Measurements from ENCODE around the gene PIGH. TPM values are rescaled to one million over a fixed set of nuclear protein-coding genes. Genes with fewer than 3 reads are reported as not detected.

The PIGH gene
- total RNA-seq, 1 experiment from 2014 or later: 9.4 TPM

- no peak overlapping the region for H3K14ac ChIP-seq (ENCODE audit: insufficient read depth, low read length)
- H3K4me3 Mint-ChIP-seq: peak overlapping the region in 1 of 2 experiments; percentile 8; a peak in 1 of 5 replicates
- H2BK120ac ChIP-seq (ENCODE audit: low read depth, low read length, poor library complexity, severe bottlenecking): no peak overlapping the region
- no peak overlapping the region for H4K8ac ChIP-seq (replicated peaks; ENCODE audit: insufficient read length, low read depth, low read length)
- no peak overlapping the region for H3K4me2 ChIP-seq (ENCODE audit: insufficient read depth, insufficient read length, low read length)
- H4K91ac ChIP-seq (ENCODE audit: insufficient read length, low read depth, low read length): no peak overlapping the region
- H2BK12ac ChIP-seq (ENCODE audit: insufficient read length, low read depth, low read length): no peak overlapping the region
- no peak overlapping the region for H3K27ac ChIP-seq (ENCODE audit: insufficient read length, low read depth, low read length)
- no peak overlapping the region for H3K56ac ChIP-seq (ENCODE audit: insufficient read length, low read depth, low read length)
- no peaks in the 10 kb centered on the region for H3K4me1 ChIP-seq (ENCODE audit: insufficient read depth, low read length)
- H3K9ac ChIP-seq (ENCODE audit: extremely low read depth, insufficient read length, low read length): no peak overlapping the region
- H3K9me3 ChIP-seq (ENCODE audit: control insufficient read depth, low read depth, low read length): no peaks in the 10 kb centered on the region
- H2AK5ac ChIP-seq (ENCODE audit: insufficient read length, low read length): no peak overlapping the region
- WGBS (ENCODE audit: extremely low coverage, insufficient read length, low lambda C conversion rate): no CpG with 5 or more reads among the region's 14 CpGs
- H3K18ac ChIP-seq (ENCODE audit: insufficient read length, low read depth, low read length): no peak overlapping the region
- no peak overlapping the region for H3T11ph ChIP-seq (ENCODE audit: low read length)
- H3K27me3 ChIP-seq (ENCODE audit: insufficient read depth, low read length): no peaks in the 10 kb centered on the region
- no peaks in the 10 kb centered on the region for H3K79me2 ChIP-seq (ENCODE audit: insufficient read depth, low read length)
- DNase-seq: peak; percentile 72
- H3K79me1 ChIP-seq (ENCODE audit: insufficient read depth, low read depth, low read length, poor library complexity, severe bottlenecking): no peaks in the 10 kb centered on the region
- H3K23me2 ChIP-seq (ENCODE audit: insufficient read length, low read depth, low read length, poor library complexity, severe bottlenecking): no peaks in the 10 kb centered on the region
- H2BK5ac ChIP-seq (ENCODE audit: insufficient read length, low read length): no peak overlapping the region
- H3K23ac ChIP-seq (ENCODE audit: insufficient read length, low read depth, low read length): no peak overlapping the region
- no peak overlapping the region for H2AFZ ChIP-seq (ENCODE audit: low read length)
- H2BK20ac ChIP-seq (ENCODE audit: low read depth, low read length, poor library complexity, severe bottlenecking): no peak overlapping the region
- H4K5ac ChIP-seq (ENCODE audit: insufficient read length, low read depth, low read length): no peak overlapping the region
- H4K20me1 ChIP-seq (ENCODE audit: control insufficient read depth, insufficient read depth, insufficient read length): no peaks in the 10 kb centered on the region
- no peaks in the 10 kb centered on the region for H3K9me3 Mint-ChIP-seq
- H3K4me1 Mint-ChIP-seq: peaks cover 14 to 18% of the 10 kb centered on the region in 2 experiments
- H3K27me3 Mint-ChIP-seq (ENCODE audit: low read depth): no peaks in the 10 kb centered on the region
- H3K27ac Mint-ChIP-seq: no peak overlapping the region; a peak in 1 of 7 replicates
- TF ChIP-seq CTCF (conservative IDR thresholded peaks at IDR 0.05): peak; percentile 85
- peaks cover 3 to 30% (median 11%) of the 10 kb centered on the region in 3 experiments; a peak in 5 of 7 replicates for H3K36me3 Mint-ChIP-seq (ENCODE audit: insufficient read depth in 1 of 3, low read depth in 3 of 3)
- no peak overlapping the region for H3K4ac ChIP-seq (ENCODE audit: low read depth, low read length)
- no peak overlapping the region for H2BK15ac ChIP-seq (ENCODE audit: low read depth, low read length)
Observed at GRCh38 chr14:67571275-67571990, 28.6 kb downstream of the PIGH start.
